GM19099 (cell line): ENCODE data around the gene C1orf56.

Source experiments
- POLR2A ChIP-seq: IDR thresholded peaks from 3 replicates; pipeline ENCODE4 v1.6.1; 2011; ENCODE audit warnings: low read depth; ENCODE audit not compliant: insufficient read length; ENCODE audit errors: extremely low read depth

C1orf56 gene

DNA sequence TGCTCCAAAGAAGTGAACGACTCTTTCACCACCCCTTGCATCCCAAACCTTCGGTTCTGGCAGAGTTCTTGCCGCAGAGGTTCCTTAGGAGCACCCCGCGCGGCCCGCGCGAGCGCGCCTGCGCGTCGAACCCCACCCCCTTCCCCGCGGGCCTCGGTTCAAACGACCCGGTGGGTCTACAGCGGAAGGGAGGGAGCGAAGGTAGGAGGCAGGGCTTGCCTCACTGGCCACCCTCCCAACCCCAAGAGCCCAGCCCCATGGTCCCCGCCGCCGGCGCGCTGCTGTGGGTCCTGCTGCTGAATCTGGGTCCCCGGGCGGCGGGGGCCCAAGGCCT, at the start of gene C1orf56:
Gene C1orf56 (plus strand): TSS at position 161 of the 334 bp plus-strand sequence. CDS start 97 bp downstream, at position 258.
- TF ChIP-seq POLR2A, result peak; percentile 63

DNA sequence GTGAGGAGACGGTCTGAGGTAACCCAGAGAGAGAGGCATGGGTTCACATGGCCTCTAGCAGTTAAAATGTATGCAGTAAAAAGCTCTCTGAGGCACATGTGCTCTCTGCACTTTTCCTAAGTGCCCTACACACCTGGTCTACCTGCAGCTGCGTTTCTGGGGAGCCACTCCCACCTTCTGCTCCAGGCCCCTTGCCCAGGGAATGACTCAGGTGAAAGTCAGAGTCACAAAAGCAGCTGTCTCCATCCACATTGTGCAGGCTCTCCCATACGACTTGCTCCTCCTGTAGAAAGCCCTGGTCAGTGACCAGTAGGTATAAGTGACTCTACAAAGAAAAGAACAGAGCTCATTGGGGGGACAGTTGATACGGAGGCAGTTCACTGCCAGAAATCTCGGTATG, 49.6 kb upstream of the C1orf56 start:
- TF ChIP-seq POLR2A, result no peak

GRCh38 chr1:150999051-150999674, 48.4 kb upstream of the C1orf56 start:
- no peak for TF ChIP-seq POLR2A

- no peak for TF ChIP-seq POLR2A
Measured at GRCh38 chr1:150999926-151000325, 47.6 kb upstream of the C1orf56 start.

- TF ChIP-seq POLR2A, result no peak
Measured at GRCh38 chr1:151000408-151000807, 47.1 kb upstream of the C1orf56 start.

GRCh38 chr1:151001602-151002001, 45.9 kb upstream of the C1orf56 start:
- TF ChIP-seq POLR2A, result no peak

DNA sequence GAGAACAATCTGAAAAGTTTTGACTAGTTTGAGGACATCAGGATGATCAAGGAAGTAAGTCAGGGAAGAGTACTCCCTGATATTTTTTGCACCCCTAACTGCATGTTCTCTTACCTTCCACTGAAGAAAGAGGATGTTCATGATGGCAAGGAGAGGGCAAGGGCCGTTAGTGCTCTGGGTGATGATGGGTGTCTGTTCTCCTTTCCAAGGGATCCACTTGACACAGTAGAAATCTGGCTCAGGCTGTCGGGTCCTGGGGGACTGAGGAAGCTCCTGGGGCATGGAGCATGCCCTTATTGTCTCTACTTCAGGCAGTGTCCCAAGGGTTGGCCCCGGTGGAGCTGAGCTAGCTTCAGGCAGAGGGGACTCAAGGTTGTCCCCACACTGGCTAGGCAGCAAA, 45.5 kb upstream of the C1orf56 start:
- TF ChIP-seq POLR2A, result no peak

- no peak for TF ChIP-seq POLR2A
Measured at GRCh38 chr1:151002611-151003010, 44.9 kb upstream of the C1orf56 start.

DNA sequence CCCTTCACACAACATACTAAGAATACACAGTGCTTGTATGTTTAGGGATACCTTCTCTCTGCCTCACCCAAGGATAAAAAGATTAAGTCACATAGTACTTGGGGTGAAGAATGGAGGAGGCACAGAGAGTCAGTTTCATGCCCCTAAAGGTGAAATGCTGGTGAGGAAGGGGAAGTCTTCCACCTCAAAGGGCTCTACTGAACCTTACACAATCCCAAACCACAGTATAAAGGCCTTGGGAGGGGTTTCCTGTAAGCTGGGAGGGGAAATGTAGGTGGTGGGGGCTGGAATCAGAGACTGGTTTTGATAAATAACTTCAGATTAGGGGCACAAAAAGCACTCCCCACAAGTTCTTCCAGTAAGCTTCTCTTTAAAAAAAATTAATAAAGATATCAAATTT, 44.4 kb upstream of the C1orf56 start:
- no peak for TF ChIP-seq POLR2A

- no peak for TF ChIP-seq POLR2A
Measured at GRCh38 chr1:151005729-151006319, 41.7 kb upstream of the C1orf56 start.

DNA sequence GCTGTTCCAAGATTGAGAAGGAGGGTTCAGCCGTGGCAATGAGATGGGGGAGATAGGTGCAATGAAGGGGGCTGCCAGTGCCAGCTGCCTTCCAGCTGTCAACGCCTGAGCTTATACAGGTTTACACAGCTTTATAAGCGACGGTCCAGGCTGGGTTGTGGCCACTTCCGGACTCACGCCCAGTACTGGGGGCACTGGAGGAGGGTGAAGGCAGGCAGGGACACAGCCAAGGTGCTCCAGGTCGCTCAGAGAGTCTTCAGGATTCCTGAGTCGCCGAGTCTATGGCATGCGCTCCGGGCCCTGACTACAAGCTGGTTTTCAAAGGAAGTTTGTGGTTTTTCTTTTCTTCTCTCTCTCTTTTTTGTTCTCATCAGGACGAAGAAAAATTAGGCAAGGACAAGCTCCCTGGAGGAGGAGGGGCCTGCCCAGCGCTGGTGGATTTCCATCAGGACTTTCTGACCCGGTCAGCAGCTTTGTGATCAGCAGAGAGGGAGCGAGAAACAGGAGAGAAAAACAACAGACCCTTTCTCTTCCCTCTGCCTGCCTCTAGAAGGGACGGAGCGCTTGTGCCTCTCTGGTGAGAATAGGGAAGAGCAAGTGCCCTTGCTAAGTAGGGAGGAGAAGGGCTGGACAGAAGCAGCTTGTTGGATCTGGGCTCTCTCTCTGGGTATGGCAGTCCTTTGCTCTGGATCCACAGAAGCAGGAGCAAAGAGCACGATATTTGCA, 41.1 kb upstream of the C1orf56 start, which contains the start of gene MINDY1:
Gene MINDY1 (minus strand): TSS at position 576 of the 726 bp plus-strand sequence. CDS start 4,285 bp downstream, outside the sequence.
- TF ChIP-seq POLR2A, result peak; percentile 42

DNA sequence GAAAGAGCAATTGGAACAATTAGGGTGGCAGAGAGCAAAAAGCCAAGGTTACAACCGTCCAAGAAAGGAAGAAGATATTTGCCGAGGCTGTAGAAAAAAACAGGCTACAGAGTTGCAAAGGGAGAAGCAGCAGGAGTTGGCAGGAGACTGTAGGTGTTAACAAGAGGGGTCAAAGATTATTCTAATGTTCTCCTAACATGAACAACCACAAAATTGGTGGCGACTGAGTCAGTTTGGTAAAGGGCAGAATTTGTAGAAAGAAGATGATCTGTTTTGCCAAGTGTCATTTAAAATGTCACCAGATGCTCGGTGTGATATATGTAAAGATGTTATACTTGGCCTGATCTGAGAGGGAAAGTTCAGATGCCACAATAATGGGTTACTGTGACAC, 39.7 kb upstream of the C1orf56 start:
- no peak for TF ChIP-seq POLR2A

GRCh38 chr1:151008244-151009205, 39.0 kb upstream of the C1orf56 start, which contains the start of gene PRUNE1:
TSS of gene PRUNE1 (plus strand) at chr1:151008449. CDS start at chr1:151008633, 184 bp downstream.
- TF ChIP-seq POLR2A, result peak; percentile 58

GRCh38 chr1:151009206-151009587, 38.4 kb upstream of the C1orf56 start:
- no peak for TF ChIP-seq POLR2A
